T-helper 2 cell treated with Interferon-gamma antibody and Interleukin-4, amounts not matched to agents 100 ng/mL and 5 ng/mL, for 36 hours (primary cell): ENCODE measurements around the gene TTC39C. TPM values are rescaled to one million over a fixed set of nuclear protein-coding genes. Genes with fewer than 3 reads are reported as not detected.

Source experiments
- intact Hi-C: fragments of 100-400 bp; cut with micrococcal nuclease; formaldehyde crosslinking; loops from one replicate; pipeline ENCODE4 v1.15.1; 2023
- total RNA-seq: library from RNA; stranded (reverse); gene quantifications from 2 replicates; pipeline ENCODE4 v1.2.3, GENCODE V29; 2022

Gene TTC39C
- total RNA-seq, 1 donor from 2014 or later, result 68.1 TPM

- intact Hi-C loops, result no loop called here
Measured at GRCh38 chr18:23990474-23991410, 23.8 kb upstream of the TTC39C start.

DNA sequence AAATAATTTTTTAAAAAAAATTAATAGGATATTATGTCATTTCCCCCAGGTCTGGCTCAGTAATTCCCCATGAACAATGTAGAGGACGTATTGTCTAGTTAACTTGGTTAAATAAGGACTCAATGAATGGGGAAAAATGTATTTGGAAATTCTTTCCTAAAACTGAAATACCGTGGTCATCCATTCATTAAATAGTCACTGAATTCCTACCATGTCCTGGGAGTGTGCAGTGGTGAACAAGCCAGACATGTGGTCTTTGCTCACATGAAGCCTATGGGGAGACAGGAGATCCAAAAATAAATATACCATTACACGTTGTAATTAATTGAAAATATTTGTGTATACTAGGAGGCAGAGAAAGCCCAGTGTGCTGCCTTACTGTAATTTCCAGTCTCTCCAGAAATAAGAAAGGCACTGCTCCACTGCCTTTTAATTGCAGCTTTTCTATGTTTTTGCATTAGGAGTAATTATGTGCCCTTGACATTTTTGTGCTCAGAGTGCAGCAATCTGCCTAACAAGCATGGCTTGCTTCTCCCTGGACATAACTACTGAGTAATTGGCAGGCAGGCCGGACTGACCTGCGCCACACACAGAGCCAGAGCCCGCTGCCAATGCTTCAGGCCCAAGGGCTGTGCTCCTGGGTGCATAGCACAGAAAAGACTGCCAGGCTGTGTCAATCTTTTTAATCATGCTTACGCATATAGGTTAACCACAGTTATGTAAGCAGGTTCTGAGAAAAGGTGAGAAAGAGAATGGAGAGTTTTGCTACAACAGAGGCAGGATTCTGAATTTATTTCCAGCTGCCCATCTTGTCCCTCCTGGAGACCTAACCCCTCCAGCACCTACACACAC, 22.2 kb upstream of the TTC39C start:
- intact Hi-C loops, result loop anchor here (1.0 kb wide), 1 partner anchor 19 kb away; no protein-coding TSS in a partner anchor

- intact Hi-C loops, result loop anchor here (1.0 kb wide), 1 partner anchor 18 kb away; no protein-coding TSS in a partner anchor
Measured at GRCh38 chr18:23992941-23993280, 21.6 kb upstream of the TTC39C start.

GRCh38 chr18:23994361-23994902, 20.1 kb upstream of the TTC39C start:
- intact Hi-C loops, result no loop called here

GRCh38 chr18:23995180-23995579, 19.4 kb upstream of the TTC39C start:
- intact Hi-C loops, result no loop called here

GRCh38 chr18:23998018-23998417, 16.5 kb upstream of the TTC39C start:
- intact Hi-C loops, result no loop called here

DNA sequence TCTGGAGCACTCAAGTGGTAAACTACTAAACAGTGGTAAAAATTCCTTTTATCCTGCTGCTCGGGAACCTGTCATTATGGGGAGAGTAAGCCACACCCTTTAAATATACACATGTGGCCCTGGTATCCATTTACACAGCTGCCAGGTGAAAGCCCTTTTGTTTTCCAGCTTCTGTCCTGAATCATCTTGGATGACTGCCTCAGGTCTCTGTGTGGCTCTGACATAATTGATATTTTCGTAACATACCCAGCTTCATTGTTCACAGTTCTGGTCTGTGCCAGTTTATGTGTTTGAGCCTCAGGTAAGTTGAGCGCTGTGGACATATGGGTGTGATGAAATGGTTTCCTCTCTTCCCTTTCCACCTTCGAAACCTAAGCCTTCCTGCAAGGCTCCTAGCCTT, 15.7 kb upstream of the TTC39C start:
- intact Hi-C loops, result no loop called here

GRCh38 chr18:24000613-24001490, 13.7 kb upstream of the TTC39C start:
- intact Hi-C loops, result loop anchor here (5.0 kb wide), 1 partner anchor 34 kb away; no protein-coding TSS in a partner anchor

DNA sequence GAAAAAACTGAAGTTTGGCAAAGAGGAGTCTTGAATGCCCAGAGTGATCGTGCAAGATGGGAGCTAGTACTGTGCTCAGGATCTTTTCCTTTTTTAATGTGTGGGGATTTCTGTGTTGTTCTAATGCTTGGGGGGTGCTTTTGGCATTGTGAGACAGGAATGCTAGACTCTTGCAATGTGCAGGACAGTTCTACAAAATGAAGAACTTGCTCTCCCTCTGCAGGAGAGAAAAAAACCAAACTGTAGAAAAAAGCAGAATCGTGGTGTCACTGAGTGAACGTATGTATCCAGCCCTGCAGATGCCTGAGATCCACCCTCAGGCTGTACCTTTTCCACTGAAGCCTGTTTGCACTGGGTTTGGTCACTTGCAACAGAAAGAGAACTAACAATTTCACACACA, 12.1 kb upstream of the TTC39C start:
- intact Hi-C loops, result loop anchor here (5.0 kb wide), 1 partner anchor 35 kb away; no protein-coding TSS in a partner anchor

DNA sequence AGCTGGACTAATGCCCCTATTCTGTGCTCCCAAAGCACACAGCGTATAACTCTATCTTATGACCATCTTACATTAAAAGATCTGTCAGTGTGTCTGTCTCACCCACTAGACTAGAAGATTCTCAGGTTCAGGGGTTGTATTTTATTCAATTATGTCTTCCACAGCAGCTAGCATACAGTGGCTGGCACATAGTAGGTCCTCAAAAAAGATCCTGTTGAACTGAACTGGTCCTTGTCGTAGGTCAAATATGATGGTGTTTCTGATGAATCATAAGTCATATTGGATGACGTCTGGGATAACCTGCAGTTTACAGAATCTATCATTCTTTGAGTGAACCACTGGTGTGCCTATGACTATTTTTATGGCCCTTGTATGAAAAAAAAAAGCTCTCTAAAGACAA, 11.3 kb upstream of the TTC39C start:
- intact Hi-C loops, result loop anchor here (5.0 kb wide), 1 partner anchor 36 kb away; no protein-coding TSS in a partner anchor

DNA sequence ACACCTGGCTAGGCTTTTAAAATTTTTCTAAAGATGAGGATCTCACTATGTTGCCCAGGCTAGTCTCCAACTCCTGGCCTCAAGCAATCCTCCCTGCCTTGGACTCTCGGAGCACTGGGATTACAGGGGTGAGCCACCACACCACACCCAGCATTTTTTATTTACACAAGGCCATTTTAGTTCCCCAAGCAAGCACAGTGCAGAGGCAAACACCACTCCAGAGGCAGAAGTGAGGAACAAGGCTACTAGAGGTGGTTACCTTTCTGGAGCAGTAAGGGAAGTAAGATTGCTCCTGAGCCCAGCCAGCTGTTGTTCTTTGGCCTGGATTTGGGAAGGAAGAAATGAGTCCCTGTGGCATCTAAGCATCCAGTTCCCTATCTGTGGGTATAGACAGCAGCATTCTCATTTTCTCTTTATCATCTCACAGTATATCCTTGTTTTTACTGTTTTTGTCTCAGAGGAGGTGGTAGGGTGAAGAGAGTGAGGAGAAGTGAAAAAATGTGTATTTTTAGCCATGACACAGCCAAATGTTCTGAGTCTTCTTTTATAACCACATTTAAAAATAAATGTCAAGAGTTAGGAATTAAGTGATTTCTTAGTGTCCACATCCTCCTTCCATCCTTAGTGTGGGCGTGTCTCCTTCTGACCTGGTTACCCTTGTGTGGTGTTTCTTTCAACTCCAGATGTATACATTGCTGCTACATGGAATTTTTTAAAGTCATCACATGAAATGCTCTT, 10.5 kb upstream of the TTC39C start:
- intact Hi-C loops, result loop anchor here (5.0 kb wide), 1 partner anchor 37 kb away; no protein-coding TSS in a partner anchor

GRCh38 chr18:24006712-24007313, 7.7 kb upstream of the TTC39C start:
- intact Hi-C loops, result no loop called here

DNA sequence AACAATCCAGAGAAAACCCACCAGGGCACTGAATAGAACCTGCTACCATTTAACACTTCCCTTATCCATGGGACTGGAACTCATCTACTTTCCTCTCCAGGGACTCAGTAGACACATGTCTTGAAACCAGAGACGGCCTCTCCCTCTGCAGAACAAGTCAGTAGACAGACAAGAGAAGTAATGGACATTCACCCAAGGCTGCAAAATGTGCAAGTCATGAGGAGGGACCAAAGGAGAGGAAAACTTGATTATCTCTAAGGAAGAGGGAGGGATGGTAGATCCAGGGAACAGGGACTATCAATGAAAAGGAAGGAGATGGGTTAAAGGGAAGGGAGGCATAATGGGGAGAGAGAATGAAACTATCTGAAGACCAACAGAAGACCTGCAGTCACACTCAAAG, 5.3 kb upstream of the TTC39C start:
- intact Hi-C loops, result no loop called here

- intact Hi-C loops, result loop anchor here (5.0 to 10.0 kb wide), 3 partner anchors 72 to 775 kb away; partner anchors contain the start of gene RIOK3
Measured at GRCh38 chr18:24009651-24010333, 4.8 kb upstream of the TTC39C start.

DNA sequence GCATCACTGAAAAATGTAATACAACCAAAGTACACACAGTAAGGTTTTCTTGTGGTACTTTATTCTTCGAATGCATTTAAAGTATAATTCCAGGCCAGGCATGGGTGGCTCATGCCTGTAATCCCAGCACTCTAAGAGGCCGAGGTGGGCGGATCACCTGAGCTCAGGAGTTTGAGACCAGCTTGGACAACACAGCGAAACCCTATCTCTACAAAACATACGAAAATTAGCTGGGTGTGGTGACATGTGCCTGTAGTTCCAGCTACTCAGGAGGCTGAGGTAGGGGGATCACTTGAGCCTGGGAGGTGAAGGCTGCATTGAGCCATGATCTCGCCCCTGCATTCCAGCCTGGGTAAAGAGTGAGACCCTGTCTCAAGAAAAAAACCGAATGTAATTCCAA, 3.9 kb upstream of the TTC39C start:
- intact Hi-C loops, result loop anchor here (1.0 to 10.0 kb wide), 5 partner anchors 18 to 776 kb away; partner anchors contain the start of genes RIOK3 and RMC1

DNA sequence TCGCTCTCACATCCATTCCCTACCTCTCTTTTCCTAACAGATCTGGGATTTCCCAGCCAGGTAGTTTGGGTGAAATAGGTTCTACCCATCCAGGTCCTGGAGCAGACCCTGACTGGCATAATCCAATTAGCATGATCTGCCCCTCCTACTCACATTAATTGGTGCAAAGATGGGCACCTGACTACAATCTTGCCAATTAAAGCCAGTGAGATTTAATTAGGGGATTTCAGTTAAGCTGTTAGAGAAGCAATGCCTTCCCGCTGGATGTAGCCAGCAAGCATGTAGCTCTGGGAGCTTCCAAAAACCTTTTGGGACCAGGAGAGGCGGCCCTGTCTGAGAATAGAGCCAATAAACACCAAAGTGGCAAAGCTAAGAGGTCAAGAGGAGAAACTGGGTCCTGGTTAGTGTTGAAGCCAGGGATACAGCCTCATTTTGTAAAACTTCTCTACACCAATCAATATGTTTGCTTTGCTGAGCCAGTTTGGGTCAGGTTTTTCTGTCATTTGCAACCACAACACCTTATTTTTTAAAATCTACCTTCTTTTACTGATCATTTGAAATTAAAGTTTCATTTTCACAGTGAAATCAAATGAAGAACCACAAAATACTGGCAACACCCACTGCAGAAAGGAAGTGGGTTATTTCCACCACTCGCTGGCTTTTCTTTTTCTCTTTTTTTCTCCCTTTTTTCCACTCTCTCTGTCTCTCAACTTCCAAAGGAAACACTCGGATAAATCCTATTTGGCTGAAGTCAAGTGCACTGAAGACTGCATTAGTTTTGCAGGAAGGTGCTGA, 3.2 kb upstream of the TTC39C start:
- intact Hi-C loops, result loop anchor here (1.0 to 10.0 kb wide), 5 partner anchors 19 to 777 kb away; partner anchors contain the start of genes RIOK3 and RMC1

- intact Hi-C loops, result loop anchor here (5.0 to 10.0 kb wide), 3 partner anchors 76 to 778 kb away; partner anchors contain the start of gene RIOK3
Measured at GRCh38 chr18:24013051-24013450, 1.5 kb upstream of the TTC39C start.
